SU-DHL-6 (cell line): ENCODE data around the gene OR51F1.

Source experiments
- H2AFZ ChIP-seq: fragments of 200-600 bp; sonication (generic); 2 replicates; pipeline ENCODE4 v1.6.1; 2014; ENCODE audit warnings: low read depth, mild to moderate bottlenecking, moderate library complexity, mixed read lengths, antibody characterized with exemption, low read length; ENCODE audit not compliant: severe bottlenecking
- H3F3A ChIP-seq: fragments of 200-600 bp; shearing (Covaris generic); 2 replicates; pipeline ENCODE4 v1.6.0; 2016; ENCODE audit warnings: antibody characterized with exemption, mild to moderate bottlenecking; ENCODE audit not compliant: insufficient read depth
- H3K27ac ChIP-seq: fragments of 200-600 bp; sonication (generic); 2 replicates; pipeline ENCODE4 v1.5.1; 2016; ENCODE audit warnings: low read depth, mild to moderate bottlenecking, low read length, moderate library complexity, mixed read lengths
- H3K27me3 ChIP-seq: fragments of 200-600 bp; sonication (generic), shearing (Covaris generic); 2 replicates; pipeline ENCODE4 v1.6.0; 2014; ENCODE audit warnings: mild to moderate bottlenecking, low read length
- H3K36me3 ChIP-seq: fragments of 200-600 bp; sonication (generic); 2 replicates; pipeline ENCODE4 v1.6.1; 2014; ENCODE audit warnings: mild to moderate bottlenecking, low read length, mixed read lengths
- H3K4me2 ChIP-seq: fragments of 300-600, 200-600 bp; shearing (Covaris generic), sonication (generic); 2 replicates; pipeline ENCODE4 v1.6.0; 2014; ENCODE audit warnings: low read length, low read depth, mild to moderate bottlenecking; ENCODE audit not compliant: poor library complexity, severe bottlenecking
- H3K4me3 ChIP-seq: fragments of 200-600 bp; sonication (generic); 2 replicates; pipeline ENCODE4 v1.5.1; 2014; ENCODE audit warnings: antibody characterized with exemption, low read length, mild to moderate bottlenecking, mixed read lengths; ENCODE audit not compliant: insufficient read depth, poor library complexity, severe bottlenecking
- H3K79me2 ChIP-seq: fragments of 200-600 bp; sonication (generic); 2 replicates; pipeline ENCODE4 v1.6.1; 2014; ENCODE audit warnings: mild to moderate bottlenecking, low read length, moderate library complexity; ENCODE audit not compliant: insufficient read depth
- H3K9ac ChIP-seq: fragments of 200-600 bp; sonication (generic); 2 replicates; pipeline ENCODE4 v1.7.0; 2014; ENCODE audit warnings: mild to moderate bottlenecking, low read length
- H3K9me2 ChIP-seq: fragments of 200-600 bp; sonication (generic); replicated peaks from 2 replicates; pipeline ENCODE4 v1.6.1; 2014; ENCODE audit warnings: low read length; ENCODE audit not compliant: insufficient read depth
- H3K9me3 ChIP-seq: fragments of 200-600 bp; sonication (generic); 2 replicates; pipeline ENCODE4 v1.6.1; 2014; ENCODE audit warnings: low read length, mixed read lengths; ENCODE audit not compliant: insufficient read depth
- H4K20me1 ChIP-seq: fragments of 200-600 bp; sonication (generic); 2 replicates; pipeline ENCODE4 v1.6.1; 2014; ENCODE audit warnings: low read depth, mild to moderate bottlenecking, antibody characterized with exemption, low read length, moderate library complexity, mixed read lengths
- CTCF ChIP-seq: fragments of 200-600 bp; sonication (generic); IDR thresholded peaks from one replicate; pipeline ENCODE4 v1.5.1; 2017; ENCODE audit warnings: antibody characterized with exemption, mild to moderate bottlenecking, low read length, moderate library complexity; ENCODE audit not compliant: insufficient read depth, poor library complexity, severe bottlenecking
- EZH2phosphoT487 ChIP-seq: fragments of 200-600 bp; sonication (generic), shearing (Covaris generic); conservative IDR thresholded peaks from 2 replicates; pipeline ENCODE4 v1.6.1; 2018; ENCODE audit warnings: mild to moderate bottlenecking, antibody characterized with exemption, low read length, moderate library complexity, mixed read lengths

OR51F1 gene

GRCh38 chr11:4782454-4782853 lies 12.7 kb upstream of the OR51F1 start:
- no peaks in the 10 kb centered on the region for H3F3A ChIP-seq
- no peak overlapping the region for H3K27ac ChIP-seq
- no peaks in the 10 kb centered on the region for H4K20me1 ChIP-seq
- no peak overlapping the region for H3K9ac ChIP-seq
- H3K79me2 ChIP-seq, result no peaks in the 10 kb centered on the region
- H3K9me2 ChIP-seq, result no peaks in the 10 kb centered on the region; the same call in 1 of the 2 replicates
- no peaks in the 10 kb centered on the region for H3K36me3 ChIP-seq
- no peaks in the 10 kb centered on the region; the same call in 1 of the 2 replicates for H3K27me3 ChIP-seq
- no peak overlapping the region for H3K4me3 ChIP-seq
- H3K9me3 ChIP-seq, result no peaks in the 10 kb centered on the region
- H3K4me2 ChIP-seq, result no peak overlapping the region
- no peak overlapping the region for H2AFZ ChIP-seq
- TF ChIP-seq EZH2phosphoT487 (no peak), CTCF (no peak)

- Histone ChIP-seq H2AFZ (no peak overlapping the region), H3K79me2 (no peaks in the 10 kb centered on the region), H3K27me3 (no peaks in the 10 kb centered on the region), H3K9ac (no peak overlapping the region), H3F3A (no peaks in the 10 kb centered on the region), H3K36me3 (no peaks in the 10 kb centered on the region), H4K20me1 (no peaks in the 10 kb centered on the region), H3K9me3 (no peaks in the 10 kb centered on the region), H3K9me2 (no peaks in the 10 kb centered on the region), H3K4me3 (no peak overlapping the region), H3K27ac (no peak overlapping the region), H3K4me2 (no peak overlapping the region)
- TF ChIP-seq CTCF (no peak), EZH2phosphoT487 (no peak)
Measured at GRCh38 chr11:4768094-4768493, 1.6 kb downstream of the OR51F1 start.

- TF ChIP-seq CTCF, result no peak
- no peak for TF ChIP-seq EZH2phosphoT487
- Histone ChIP-seq H2AFZ (no peak overlapping the region), H4K20me1 (no peaks in the 10 kb centered on the region), H3K9me3 (no peaks in the 10 kb centered on the region), H3K9me2 (no peaks in the 10 kb centered on the region), H3K9ac (no peak overlapping the region), H3K79me2 (no peaks in the 10 kb centered on the region), H3K4me2 (no peak overlapping the region), H3K4me3 (no peak overlapping the region), H3K27ac (no peak overlapping the region), H3K27me3 (no peaks in the 10 kb centered on the region), H3F3A (no peaks in the 10 kb centered on the region), H3K36me3 (no peaks in the 10 kb centered on the region)
Measured at GRCh38 chr11:4766420-4767043, 3.2 kb downstream of the OR51F1 start.
